GM12878 (cell line): ENCODE results near the gene GBA3. TPM values are rescaled to one million over a fixed set of nuclear protein-coding genes. Genes with fewer than 3 reads are reported as not detected.

ENCODE experiments used
- BMI1 ChIP-seq: fragments of 450-650 bp; IDR thresholded peaks from 2 replicates; pipeline ENCODE4 v1.6.1; 2016; ENCODE audit warnings: mild to moderate bottlenecking, moderate library complexity, borderline replicate concordance
- CBFB ChIP-seq: IDR thresholded peaks from 2 replicates; pipeline ENCODE4 v1.6.1; 2016; ENCODE audit warnings: antibody characterized with exemption, low read depth
- CEBPB ChIP-seq, 2 experiments: fragments of 150-350 bp in 1 of 2; IDR thresholded peaks; 2 replicates each; pipeline ENCODE4 v1.6.1; 2012 to 2014; ENCODE audit warnings: low read depth in 2 of 2, low read length in 2 of 2, borderline replicate concordance in 1 of 2, inconsistent platforms in 1 of 2
- FOXK2 ChIP-seq: fragments of 450-650 bp; IDR thresholded peaks from 2 replicates; pipeline ENCODE4 v1.6.1; 2017; ENCODE audit warnings: mild to moderate bottlenecking, moderate library complexity
- GABPA ChIP-seq: IDR thresholded peaks from 2 replicates; pipeline ENCODE4 v1.6.1; 2014; ENCODE audit warnings: antibody characterized with exemption, low read depth, mild to moderate bottlenecking, inconsistent platforms
- JUNB ChIP-seq: IDR thresholded peaks from 2 replicates; pipeline ENCODE4 v1.6.1; 2016; ENCODE audit warnings: antibody characterized with exemption, mild to moderate bottlenecking
- KLF5 ChIP-seq: fragments of 450-650 bp; IDR thresholded peaks from 2 replicates; pipeline ENCODE4 v1.6.1; 2014; ENCODE audit warnings: mild to moderate bottlenecking; ENCODE audit not compliant: partially characterized antibody
- RELA ChIP-seq: fragments of 450-650 bp; IDR thresholded peaks from 2 replicates; pipeline ENCODE4 v1.8.0; 2014; ENCODE audit warnings: borderline replicate concordance; ENCODE audit not compliant: partially characterized antibody
- STAT3 ChIP-seq: IDR thresholded peaks from 2 replicates; pipeline ENCODE4 v1.6.1; 2011; ENCODE audit warnings: low read depth, low read length, improper control_type of control experiment
- TCF3 ChIP-seq: IDR thresholded peaks from 2 replicates; pipeline ENCODE4 v1.6.1; 2012; ENCODE audit warnings: low read depth, mild to moderate bottlenecking, low read length, borderline replicate concordance; ENCODE audit not compliant: insufficient read depth
- WRNIP1 ChIP-seq: IDR thresholded peaks from 2 replicates; pipeline ENCODE4 v1.6.1; 2011; ENCODE audit warnings: low read depth, low read length, improper control_type of control experiment, borderline replicate concordance
- polyA plus RNA-seq, 11 experiments: library from polyadenylated mRNA; depleted of rRNA in 4 of 11; unstranded in 6 of 11; stranded (reverse) in 5 of 11; fragments of >200 nt; fragmentation: Nextera tagmentation in 4 of 11; fragmentation: Illumina TruSeq in 1 of 11; extraction: Ambion mirVana in 4 of 11; extraction: Trizol in 1 of 11; gene quantifications; 1 replicate in 1 of 11; 2 replicates in 10 of 11; pipeline versions ENCODE4 v1.2.1 to v1.2.3, GENCODE V29; 2011 to 2016; ENCODE audit warnings: inconsistent platforms in 2 of 11, missing spikeins in 2 of 11, low read depth in 1 of 11
- total RNA-seq, 4 experiments: library from RNA; depleted of rRNA in 3 of 4; stranded (reverse); fragments of >200 nt in 3 of 4; fragmentation: Illumina TruSeq in 1 of 4; extraction: Trizol in 1 of 4; gene quantifications; 2 replicates each; pipeline versions ENCODE4 v1.2.1 to v1.2.3, GENCODE V29; 2013 to 2021
- TF ChIP-seq, protein P1 (sequence below): IDR thresholded peaks from 2 replicates; pipeline ENCODE4 v1.6.1; 2011; ENCODE audit warnings: low read depth, low read length, improper control_type of control experiment, borderline replicate concordance
- TF ChIP-seq, protein P2 (sequence below): fragments of 450-650 bp; IDR thresholded peaks from 2 replicates; pipeline ENCODE4 v1.6.1; 2016; ENCODE audit warnings: mild to moderate bottlenecking, moderate library complexity, borderline replicate concordance
- TF ChIP-seq, protein P3 (sequence below): fragments of 450-650 bp; IDR thresholded peaks from 2 replicates; pipeline ENCODE4 v1.6.1; 2017; ENCODE audit warnings: antibody characterized with exemption, mild to moderate bottlenecking, moderate library complexity
- TF ChIP-seq, protein P4 (sequence below): fragments of 450-650 bp; IDR thresholded peaks from 2 replicates; pipeline ENCODE4 v1.6.1; 2016; ENCODE audit warnings: mild to moderate bottlenecking
- TF ChIP-seq, protein P5 (sequence below): fragments of 450-650 bp; IDR thresholded peaks from 2 replicates; pipeline ENCODE4 v1.6.1; 2017; ENCODE audit warnings: mild to moderate bottlenecking, low read depth, inconsistent platforms; ENCODE audit not compliant: poor library complexity, severe bottlenecking

The GBA3 gene
- total and polyA plus RNA-seq, 10 of the 15 experiments (the other 5 are each of a cell fraction or from before 2014, with no cell fraction given) = 0.10 to 7.2 (median 0.27) TPM

DNA sequence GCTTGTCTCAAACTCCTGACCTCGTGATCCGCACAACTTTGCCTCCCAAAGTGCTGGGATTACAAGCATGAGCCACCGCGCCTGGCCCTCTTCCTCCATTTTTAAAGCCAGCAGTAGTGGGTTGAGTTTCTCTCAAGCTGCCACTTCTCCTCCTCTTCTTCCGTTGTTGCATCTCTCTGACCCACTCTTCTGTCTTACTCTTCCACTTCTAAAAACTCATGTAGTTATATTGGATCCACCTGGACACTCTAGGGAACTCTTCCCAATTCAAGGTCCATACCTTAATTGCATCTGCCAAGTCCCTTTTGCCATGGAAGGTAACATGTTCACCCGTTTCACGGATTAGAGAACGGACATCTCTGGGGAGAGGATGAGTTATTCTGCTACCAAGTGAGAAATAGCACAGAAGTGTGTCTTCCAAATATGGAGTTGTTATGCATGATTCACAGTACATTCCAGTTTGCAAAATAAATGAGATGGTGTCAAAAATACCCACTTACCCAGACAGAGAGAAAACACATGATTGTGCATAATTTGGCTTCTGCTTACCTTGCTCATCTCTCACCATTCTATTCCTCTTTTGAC, 51.8 kb downstream of the GBA3 start (continued):
- TF ChIP-seq FOXK2 = no peak
- TF ChIP-seq, protein P1, sequence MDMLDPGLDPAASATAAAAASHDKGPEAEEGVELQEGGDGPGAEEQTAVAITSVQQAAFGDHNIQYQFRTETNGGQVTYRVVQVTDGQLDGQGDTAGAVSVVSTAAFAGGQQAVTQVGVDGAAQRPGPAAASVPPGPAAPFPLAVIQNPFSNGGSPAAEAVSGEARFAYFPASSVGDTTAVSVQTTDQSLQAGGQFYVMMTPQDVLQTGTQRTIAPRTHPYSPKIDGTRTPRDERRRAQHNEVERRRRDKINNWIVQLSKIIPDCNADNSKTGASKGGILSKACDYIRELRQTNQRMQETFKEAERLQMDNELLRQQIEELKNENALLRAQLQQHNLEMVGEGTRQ = no peak
- no peak for TF ChIP-seq CBFB
- TF ChIP-seq, protein P2, sequence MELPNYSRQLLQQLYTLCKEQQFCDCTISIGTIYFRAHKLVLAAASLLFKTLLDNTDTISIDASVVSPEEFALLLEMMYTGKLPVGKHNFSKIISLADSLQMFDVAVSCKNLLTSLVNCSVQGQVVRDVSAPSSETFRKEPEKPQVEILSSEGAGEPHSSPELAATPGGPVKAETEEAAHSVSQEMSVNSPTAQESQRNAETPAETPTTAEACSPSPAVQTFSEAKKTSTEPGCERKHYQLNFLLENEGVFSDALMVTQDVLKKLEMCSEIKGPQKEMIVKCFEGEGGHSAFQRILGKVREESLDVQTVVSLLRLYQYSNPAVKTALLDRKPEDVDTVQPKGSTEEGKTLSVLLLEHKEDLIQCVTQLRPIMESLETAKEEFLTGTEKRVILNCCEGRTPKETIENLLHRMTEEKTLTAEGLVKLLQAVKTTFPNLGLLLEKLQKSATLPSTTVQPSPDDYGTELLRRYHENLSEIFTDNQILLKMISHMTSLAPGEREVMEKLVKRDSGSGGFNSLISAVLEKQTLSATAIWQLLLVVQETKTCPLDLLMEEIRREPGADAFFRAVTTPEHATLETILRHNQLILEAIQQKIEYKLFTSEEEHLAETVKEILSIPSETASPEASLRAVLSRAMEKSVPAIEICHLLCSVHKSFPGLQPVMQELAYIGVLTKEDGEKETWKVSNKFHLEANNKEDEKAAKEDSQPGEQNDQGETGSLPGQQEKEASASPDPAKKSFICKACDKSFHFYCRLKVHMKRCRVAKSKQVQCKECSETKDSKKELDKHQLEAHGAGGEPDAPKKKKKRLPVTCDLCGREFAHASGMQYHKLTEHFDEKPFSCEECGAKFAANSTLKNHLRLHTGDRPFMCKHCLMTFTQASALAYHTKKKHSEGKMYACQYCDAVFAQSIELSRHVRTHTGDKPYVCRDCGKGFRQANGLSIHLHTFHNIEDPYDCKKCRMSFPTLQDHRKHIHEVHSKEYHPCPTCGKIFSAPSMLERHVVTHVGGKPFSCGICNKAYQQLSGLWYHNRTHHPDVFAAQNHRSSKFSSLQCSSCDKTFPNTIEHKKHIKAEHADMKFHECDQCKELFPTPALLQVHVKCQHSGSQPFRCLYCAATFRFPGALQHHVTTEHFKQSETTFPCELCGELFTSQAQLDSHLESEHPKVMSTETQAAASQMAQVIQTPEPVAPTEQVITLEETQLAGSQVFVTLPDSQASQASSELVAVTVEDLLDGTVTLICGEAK = no peak
- no peak for TF ChIP-seq TCF3
- TF ChIP-seq, protein P3, sequence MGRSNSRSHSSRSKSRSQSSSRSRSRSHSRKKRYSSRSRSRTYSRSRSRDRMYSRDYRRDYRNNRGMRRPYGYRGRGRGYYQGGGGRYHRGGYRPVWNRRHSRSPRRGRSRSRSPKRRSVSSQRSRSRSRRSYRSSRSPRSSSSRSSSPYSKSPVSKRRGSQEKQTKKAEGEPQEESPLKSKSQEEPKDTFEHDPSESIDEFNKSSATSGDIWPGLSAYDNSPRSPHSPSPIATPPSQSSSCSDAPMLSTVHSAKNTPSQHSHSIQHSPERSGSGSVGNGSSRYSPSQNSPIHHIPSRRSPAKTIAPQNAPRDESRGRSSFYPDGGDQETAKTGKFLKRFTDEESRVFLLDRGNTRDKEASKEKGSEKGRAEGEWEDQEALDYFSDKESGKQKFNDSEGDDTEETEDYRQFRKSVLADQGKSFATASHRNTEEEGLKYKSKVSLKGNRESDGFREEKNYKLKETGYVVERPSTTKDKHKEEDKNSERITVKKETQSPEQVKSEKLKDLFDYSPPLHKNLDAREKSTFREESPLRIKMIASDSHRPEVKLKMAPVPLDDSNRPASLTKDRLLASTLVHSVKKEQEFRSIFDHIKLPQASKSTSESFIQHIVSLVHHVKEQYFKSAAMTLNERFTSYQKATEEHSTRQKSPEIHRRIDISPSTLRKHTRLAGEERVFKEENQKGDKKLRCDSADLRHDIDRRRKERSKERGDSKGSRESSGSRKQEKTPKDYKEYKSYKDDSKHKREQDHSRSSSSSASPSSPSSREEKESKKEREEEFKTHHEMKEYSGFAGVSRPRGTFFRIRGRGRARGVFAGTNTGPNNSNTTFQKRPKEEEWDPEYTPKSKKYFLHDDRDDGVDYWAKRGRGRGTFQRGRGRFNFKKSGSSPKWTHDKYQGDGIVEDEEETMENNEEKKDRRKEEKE = no peak
- TF ChIP-seq RELA = no peak
- no peak for TF ChIP-seq KLF5
- TF ChIP-seq, protein P4, sequence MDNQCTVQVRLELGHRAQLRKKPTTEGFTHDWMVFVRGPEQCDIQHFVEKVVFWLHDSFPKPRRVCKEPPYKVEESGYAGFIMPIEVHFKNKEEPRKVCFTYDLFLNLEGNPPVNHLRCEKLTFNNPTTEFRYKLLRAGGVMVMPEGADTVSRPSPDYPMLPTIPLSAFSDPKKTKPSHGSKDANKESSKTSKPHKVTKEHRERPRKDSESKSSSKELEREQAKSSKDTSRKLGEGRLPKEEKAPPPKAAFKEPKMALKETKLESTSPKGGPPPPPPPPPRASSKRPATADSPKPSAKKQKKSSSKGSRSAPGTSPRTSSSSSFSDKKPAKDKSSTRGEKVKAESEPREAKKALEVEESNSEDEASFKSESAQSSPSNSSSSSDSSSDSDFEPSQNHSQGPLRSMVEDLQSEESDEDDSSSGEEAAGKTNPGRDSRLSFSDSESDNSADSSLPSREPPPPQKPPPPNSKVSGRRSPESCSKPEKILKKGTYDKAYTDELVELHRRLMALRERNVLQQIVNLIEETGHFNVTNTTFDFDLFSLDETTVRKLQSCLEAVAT = peak; percentile 67; the same call in 1 of the 2 replicates
- no peak for TF ChIP-seq GABPA
- no peak for TF ChIP-seq CEBPB (IDR thresholded peaks at IDR 0.05; ENCODE audit: borderline replicate concordance in 1 of 2, low read depth in 2 of 2, low read length in 2 of 2)
- TF ChIP-seq STAT3 = no peak
- no peak for TF ChIP-seq BMI1
- no peak for TF ChIP-seq JUNB
- TF ChIP-seq, protein P5, sequence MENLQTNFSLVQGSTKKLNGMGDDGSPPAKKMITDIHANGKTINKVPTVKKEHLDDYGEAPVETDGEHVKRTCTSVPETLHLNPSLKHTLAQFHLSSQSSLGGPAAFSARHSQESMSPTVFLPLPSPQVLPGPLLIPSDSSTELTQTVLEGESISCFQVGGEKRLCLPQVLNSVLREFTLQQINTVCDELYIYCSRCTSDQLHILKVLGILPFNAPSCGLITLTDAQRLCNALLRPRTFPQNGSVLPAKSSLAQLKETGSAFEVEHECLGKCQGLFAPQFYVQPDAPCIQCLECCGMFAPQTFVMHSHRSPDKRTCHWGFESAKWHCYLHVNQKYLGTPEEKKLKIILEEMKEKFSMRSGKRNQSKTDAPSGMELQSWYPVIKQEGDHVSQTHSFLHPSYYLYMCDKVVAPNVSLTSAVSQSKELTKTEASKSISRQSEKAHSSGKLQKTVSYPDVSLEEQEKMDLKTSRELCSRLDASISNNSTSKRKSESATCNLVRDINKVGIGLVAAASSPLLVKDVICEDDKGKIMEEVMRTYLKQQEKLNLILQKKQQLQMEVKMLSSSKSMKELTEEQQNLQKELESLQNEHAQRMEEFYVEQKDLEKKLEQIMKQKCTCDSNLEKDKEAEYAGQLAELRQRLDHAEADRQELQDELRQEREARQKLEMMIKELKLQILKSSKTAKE = no peak
- TF ChIP-seq WRNIP1 = no peak
